K562 (cell line): Measurements from ENCODE around the gene AADAC. TPM values are rescaled to one million over a fixed set of nuclear protein-coding genes. Genes with fewer than 3 reads are reported as not detected.

Experiments
- ATAC-seq: fragments of 200-7000 bp; cut with Tn5 transposase; 3 replicates; pipeline ENCODE4 v1.9.1; 2020; ENCODE audit warnings: moderate library complexity
- BruUV-seq: library from RNA; stranded (reverse); fragments of 400-500 nt; replicated peaks from 2 replicates; lab custom pipeline; 2021; lab: Mats Ljungman, UMichigan
- CTCF ChIA-PET: fragments of 300-600 bp; formaldehyde crosslinking; extraction: SDS; loops from one replicate; lab custom pipeline; 2021; ENCODE audit warnings: low intra/inter-chr PET ratio; lab: Yijun Ruan, JAX
- POLR2A ChIA-PET: fragments of 300-600, 350-650 bp; sonication (Branson Sonifier 250); formaldehyde crosslinking; extraction: SDS; loops from one replicate; lab custom pipeline; 2021; ENCODE audit warnings: antibody characterized with exemption, inconsistent platforms; lab: Yijun Ruan, JAX
- DNase-seq, 4 experiments: peaks; one replicate each; pipeline versions ENCODE4 v3.0.0 to v3.0.0-alpha.2; 2011 to 2018; ENCODE audit warnings: low spot score in 3 of 4, mixed read lengths in 3 of 4; ENCODE audit errors: extremely low read depth in 1 of 4
- FAIRE-seq: peaks from 2 replicates; lab custom pipeline; 2011; peaks lifted over from hg19 to GRCh38; lab: Jason Lieb, UNC
- H2AFZ ChIP-seq: 2 replicates; pipeline ENCODE4 v1.6.0; 2011; ENCODE audit warnings: low read depth, low read length, control low read depth, inconsistent platforms
- H3K27ac ChIP-seq: fragments of 200-600 bp; 3 replicates; pipeline ENCODE4 v1.8.0; 2011; ENCODE audit warnings: low read depth, mild to moderate bottlenecking, control low read depth, inconsistent platforms, low read length, moderate library complexity, mixed read lengths; ENCODE audit errors: extremely low read depth
- H3K27me3 ChIP-seq, 2 experiments: fragments of 300-600 bp in 1 of 2; 2 replicates in 1 of 2; 3 replicates in 1 of 2; pipeline versions ENCODE4 v1.6.0 to v1.8.0; 2011; ENCODE audit warnings: inconsistent platforms in 2 of 2, low read length in 2 of 2, mild to moderate bottlenecking in 1 of 2, mixed read lengths in 1 of 2, moderate library complexity in 1 of 2; ENCODE audit not compliant: control insufficient read depth in 2 of 2, insufficient read depth in 2 of 2
- H3K36me3 ChIP-seq: fragments of 300-600 bp; 3 replicates; pipeline ENCODE4 v1.8.0; 2011; ENCODE audit warnings: mild to moderate bottlenecking, low read length, inconsistent platforms; ENCODE audit not compliant: control insufficient read depth, insufficient read depth
- H3K4me1 ChIP-seq, 2 experiments: fragments of 200-600 bp in 1 of 2; replicated peaks in 1 of 2; 2 replicates in 1 of 2; 3 replicates in 1 of 2; pipeline versions ENCODE4 v1.5.1 to v1.8.0; 2011; ENCODE audit warnings: inconsistent platforms in 2 of 2, low read length in 2 of 2, mild to moderate bottlenecking in 1 of 2, mixed read lengths in 1 of 2, moderate library complexity in 1 of 2; ENCODE audit not compliant: control insufficient read depth in 2 of 2, insufficient read depth in 2 of 2
- H3K4me2 ChIP-seq: 2 replicates; pipeline ENCODE4 v1.6.1; 2011; ENCODE audit warnings: low read length, control low read depth, inconsistent platforms, mixed read lengths; ENCODE audit not compliant: insufficient read depth
- H3K4me3 ChIP-seq: fragments of 200-600 bp; sonication (generic), shearing (Covaris generic); 2 replicates; pipeline ENCODE4 v1.5.1; 2016; ENCODE audit warnings: control low read depth, inconsistent platforms
- H3K79me2 ChIP-seq: fragments of 200-600 bp; 3 replicates; pipeline ENCODE4 v1.8.0; 2011; ENCODE audit warnings: low read length, inconsistent platforms; ENCODE audit not compliant: control insufficient read depth, insufficient read depth
- H3K9ac ChIP-seq, 2 experiments: 2 replicates each; pipeline versions ENCODE4 v1.6.0 to v1.6.1; 2011; ENCODE audit warnings: low read depth in 2 of 2, low read length in 2 of 2, control low read depth in 1 of 2, inconsistent platforms in 1 of 2, mild to moderate bottlenecking in 1 of 2, mixed read lengths in 1 of 2; ENCODE audit not compliant: insufficient read depth in 1 of 2
- H3K9me1 ChIP-seq: one replicate; pipeline ENCODE4 v1.6.0; 2011; ENCODE audit warnings: inconsistent platforms, mild to moderate bottlenecking, low read length, moderate library complexity; ENCODE audit not compliant: control insufficient read depth, insufficient read depth
- H3K9me3 ChIP-seq: replicated peaks from 2 replicates; pipeline ENCODE4 v1.5.1; 2011; ENCODE audit warnings: low read depth, low read length, inconsistent platforms; ENCODE audit not compliant: control insufficient read depth, insufficient read depth
- H4K20me1 ChIP-seq: replicated peaks from 2 replicates; pipeline ENCODE4 v1.6.1; 2011; ENCODE audit warnings: low read length, inconsistent platforms, mixed read lengths; ENCODE audit not compliant: control insufficient read depth, insufficient read depth
- ARHGAP35 ChIP-seq: fragments of 450-650 bp; IDR thresholded peaks from 2 replicates; pipeline ENCODE4 v1.6.1; 2018; ENCODE audit not compliant: partially characterized antibody
- CHD4 ChIP-seq: fragments of 200-600 bp; sonication (generic); IDR thresholded peaks from 3 replicates; pipeline ENCODE4 v1.6.1; 2012; ENCODE audit warnings: low read depth, mild to moderate bottlenecking, mixed read lengths, low read length, inconsistent platforms; ENCODE audit not compliant: insufficient read depth, insufficient replicate concordance, poor library complexity, severe bottlenecking
- ELF4 ChIP-seq: fragments of 450-650 bp; formaldehyde crosslinking; IDR thresholded peaks from 2 replicates; pipeline ENCODE4 v1.4.0; 2022; ENCODE audit warnings: missing genetic modification characterization
- ERF ChIP-seq: fragments of 450-650 bp; formaldehyde crosslinking; IDR thresholded peaks from 2 replicates; pipeline ENCODE4 v1.4.0; 2020; ENCODE audit warnings: mild to moderate bottlenecking, mixed read lengths
- NCOR1 ChIP-seq: fragments of 450-650 bp; IDR thresholded peaks from 2 replicates; pipeline ENCODE4 v1.6.1; 2016; ENCODE audit warnings: mild to moderate bottlenecking, moderate library complexity
- NELFE ChIP-seq: IDR thresholded peaks from 2 replicates; pipeline ENCODE4 v1.6.1; 2011; ENCODE audit warnings: mild to moderate bottlenecking; ENCODE audit not compliant: insufficient read depth, insufficient read length
- NFIX ChIP-seq: fragments of 250-450 bp; sonication (Bioruptor Pico); IDR thresholded peaks from 2 replicates; pipeline ENCODE4 v1.4.0; 2020; ENCODE audit warnings: low read depth, mild to moderate bottlenecking, moderate library complexity
- POLR2G ChIP-seq: fragments of 200-400 bp; formaldehyde crosslinking; IDR thresholded peaks from 2 replicates; pipeline ENCODE4 v1.6.1; 2017; ENCODE audit warnings: low read depth, mild to moderate bottlenecking, antibody characterized with exemption, low read length, moderate library complexity
- SRF ChIP-seq, 2 experiments: fragments of 250-450, 450-650 bp in 1 of 2; sonication (Bioruptor Pico) in 1 of 2; sonication (generic) in 1 of 2; formaldehyde crosslinking; IDR thresholded peaks; 2 replicates each; pipeline versions ENCODE4 v1.5.0 to v1.5.1; 2020 to 2022; ENCODE audit warnings: mild to moderate bottlenecking in 1 of 2, missing genetic modification reagents in 1 of 2
- ZKSCAN8 ChIP-seq: fragments of 200-800 bp; sonication (Bioruptor generic); IDR thresholded peaks from 2 replicates; pipeline ENCODE4 v1.6.1; 2016; ENCODE audit warnings: missing genetic modification characterization, missing compliant biosample characterization
- ZNF347 ChIP-seq: fragments of 450-650 bp; formaldehyde crosslinking; IDR thresholded peaks from 2 replicates; pipeline ENCODE4 v1.4.0; 2020; ENCODE audit warnings: low read depth, mild to moderate bottlenecking, moderate library complexity
- ZNF354B ChIP-seq: fragments of 250-450 bp; sonication (Bioruptor Pico); IDR thresholded peaks from 2 replicates; pipeline ENCODE4 v1.4.0; 2020
- ZNF764 ChIP-seq: fragments of 250-450 bp; sonication (Bioruptor Pico); IDR thresholded peaks from 2 replicates; pipeline ENCODE4 v1.4.0; 2020; ENCODE audit warnings: low read depth, mild to moderate bottlenecking, moderate library complexity
- WGBS: fragments of 100-300 bp; shearing (Covaris generic); methylation state at CpG from one replicate; pipeline ENCODE4 v1.1.6; 2016; ENCODE audit warnings: low coverage, mixed read lengths; ENCODE audit not compliant: insufficient coverage; ENCODE audit errors: missing lambda C conversion rate; 5-methylcytosine and 5-hydroxymethylcytosine counted together
- in situ Hi-C: fragments of 300-500 bp; cut with MboI; formaldehyde crosslinking; loops from 4 replicates; pipeline ENCODE4 v1.15.0; 2018; ENCODE audit warnings: inconsistent platforms, mixed read lengths
- intact Hi-C: fragments of 100-400 bp; cut with micrococcal nuclease; formaldehyde crosslinking; loops from 2 replicates; pipeline ENCODE4 v1.14.2; 2022
- polyA plus RNA-seq, 8 experiments: library from polyadenylated mRNA; depleted of rRNA in 4 of 8; stranded (reverse) in 5 of 8; unstranded in 3 of 8; fragments of >200 nt; fragmentation: Nextera tagmentation in 2 of 8; fragmentation: Illumina TruSeq in 1 of 8; extraction: Ambion mirVana in 2 of 8; extraction: Trizol in 1 of 8; gene quantifications; 2 replicates each; pipeline versions ENCODE4 v1.2.1 to v1.2.3, GENCODE V29; 2011 to 2014; ENCODE audit warnings: inconsistent platforms in 1 of 8, missing spikeins in 1 of 8
- total RNA-seq, 7 experiments: library from RNA; depleted of rRNA in 6 of 7; stranded (reverse); fragments of >200 nt in 6 of 7; fragmentation: Illumina TruSeq in 2 of 7; extraction: Trizol in 2 of 7; gene quantifications; 2 replicates each; pipeline versions ENCODE4 v1.2.1 to v1.2.3, GENCODE V29; 2011 to 2021; ENCODE audit warnings: low replicate concordance in 1 of 7

AADAC gene
- total and polyA plus RNA-seq, 9 of the 15 experiments (the other 6 are each of a cell fraction or from before 2014, with no cell fraction given) = 0.47 TPM; not detected in 8

- Histone ChIP-seq H3K4me2 (no peak overlapping the region; the same call in 1 of the 2 replicates), H3K4me3 (no peak overlapping the region), H3K27me3 (no peaks in the 10 kb centered on the region), H3K9ac (no peak overlapping the region), H3K4me1 (peaks cover 0 to 13% of the 10 kb centered on the region in 2 experiments; a peak in 3 of 5 replicates), H3K9me3 (no peaks in the 10 kb centered on the region), H3K79me2 (no peaks in the 10 kb centered on the region), H3K36me3 (no peaks in the 10 kb centered on the region), H3K27ac (no peak overlapping the region), H4K20me1 (no peaks in the 10 kb centered on the region), H2AFZ (peak overlapping the region; percentile 62), H3K9me1 (no peaks in the 10 kb centered on the region)
- no peak for ATAC-seq
- intact Hi-C loops = no loop called here
- TF ChIP-seq ARHGAP35 (no peak), NFIX (CRISPR knock-in tag) (no peak), NELFE (no peak), ELF4 (CRISPR knock-in tag) (no peak), ZKSCAN8 (CRISPR knock-in tag) (no peak), ZNF354B (CRISPR knock-in tag) (no peak), SRF (CRISPR knock-in tag; IDR thresholded peaks at IDR 0.05) (no peak), ERF (no peak), ZNF347 (no peak), CHD4 (no peak), POLR2G (no peak), ZNF764 (CRISPR knock-in tag) (no peak), NCOR1 (no peak)
- no TSS peak for BruUV-seq
- 18% methylated on average over 2 of the region's 2 CpGs for WGBS
- POLR2A ChIA-PET = no interaction called here
- CTCF ChIA-PET = interaction anchor here (0.5 kb wide), 1 partner anchor 19 kb away, joined by 4 read pairs; no protein-coding TSS in a partner anchor
- FAIRE-seq = no peak
- DNase-seq = no peak
- in situ Hi-C loops = no loop called here
These were observed 47.5 kb upstream of the AADAC start for GRCh38 chr3:151766454-151766853.
